GM18498 (cell line): ENCODE results near the gene DGKD.
"Not testable (repeated sequence)": the region's sequence is repeated elsewhere in the genome, so short reads cannot be mapped to it uniquely, and the experiment has no call there.

ENCODE experiments used
- ATAC-seq: cut with Tn5 transposase; IDR thresholded peaks from one replicate; pipeline ENCODE4 v1.9.1; 2021; ENCODE audit warnings: mild to moderate bottlenecking, moderate library complexity; ENCODE audit not compliant: unreplicated experiment

Gene DGKD

GRCh38 chr2:233336091-233336490, 18.2 kb upstream of the DGKD start:
- not testable (repeated sequence) for ATAC-seq

GRCh38 chr2:233336541-233336940, 17.8 kb upstream of the DGKD start:
- no peak for ATAC-seq

- ATAC-seq, result no peak
These were observed 16.2 kb upstream of the DGKD start for GRCh38 chr2:233338046-233338445.

GRCh38 chr2:233338812-233339368, 15.4 kb upstream of the DGKD start:
- ATAC-seq, result no peak

- no peak for ATAC-seq
These were observed 14.9 kb upstream of the DGKD start for GRCh38 chr2:233339427-233339826.

- no peak for ATAC-seq
These were observed 13.0 kb upstream of the DGKD start for GRCh38 chr2:233341296-233341695.

GRCh38 chr2:233342301-233342700, 12.0 kb upstream of the DGKD start:
- no peak for ATAC-seq

GRCh38 chr2:233343171-233343705, 11.1 kb upstream of the DGKD start:
- no peak for ATAC-seq

GRCh38 chr2:233346376-233346775, 7.9 kb upstream of the DGKD start:
- no peak for ATAC-seq

- no peak for ATAC-seq
These were observed 7.4 kb upstream of the DGKD start for GRCh38 chr2:233346930-233347329.

- peak; percentile 63 for ATAC-seq
These were observed 5.0 kb upstream of the DGKD start for GRCh38 chr2:233349005-233349998.

GRCh38 chr2:233350708-233351107, 3.6 kb upstream of the DGKD start:
- no peak for ATAC-seq

- no peak for ATAC-seq
These were observed 2.9 kb upstream of the DGKD start for GRCh38 chr2:233351423-233351822.

GRCh38 chr2:233352141-233352842, 2.0 kb upstream of the DGKD start:
- ATAC-seq, result no peak

- ATAC-seq, result peak; percentile 12
These were observed 1.1 kb upstream of the DGKD start for GRCh38 chr2:233353101-233353768.

- ATAC-seq, result peak; percentile 29
These were observed 218 bp downstream of the DGKD start for GRCh38 chr2:233354500-233354924.

GRCh38 chr2:233354971-233355574, 779 bp downstream of the DGKD start:
- ATAC-seq, result no peak

GRCh38 chr2:233355916-233356315, 1.6 kb downstream of the DGKD start:
- ATAC-seq, result no peak

GRCh38 chr2:233356546-233357308, 2.4 kb downstream of the DGKD start:
- no peak for ATAC-seq

GRCh38 chr2:233358335-233358734, 4.0 kb downstream of the DGKD start:
- ATAC-seq, result no peak
